ENCODE measurements around the gene PRIMA1.

- TF ChIP-seq CTCF (IDR thresholded peaks at IDR 0.05; ENCODE audit: low read length) (no peak), EZH2 (IDR thresholded peaks at IDR 0.05; ENCODE audit: borderline replicate concordance, low read length) (no peak)
These were observed 105.8 kb downstream of the PRIMA1 start for GRCh38 chr14:93682459-93682858.
